A549 (cell line): ENCODE results near the gene KHDC4. TPM values are rescaled to one million over a fixed set of nuclear protein-coding genes. Genes with fewer than 3 reads are reported as not detected.

Experiments
- ATAC-seq, 2 experiments: fragments of 200-7000 bp in 1 of 2; fragments of >200 bp in 1 of 2; cut with Nextera tagmentation in 1 of 2; cut with Tn5 transposase in 1 of 2; 3 replicates each; pipeline versions ENCODE4 v1.8.0 to v1.9.1; 2018 to 2020; ENCODE audit warnings: mild to moderate bottlenecking in 1 of 2, moderate library complexity in 1 of 2
- CTCF ChIA-PET: fragments of 300-600 bp; sonication (Branson Sonifier 250); formaldehyde crosslinking; extraction: SDS; loops from one replicate; lab custom pipeline; 2021; ENCODE audit warnings: antibody characterized with exemption, inconsistent platforms; lab: Yijun Ruan, JAX
- POLR2A ChIA-PET: fragments of 350-600 bp; formaldehyde crosslinking; extraction: SDS; loops from one replicate; lab custom pipeline; 2021; ENCODE audit warnings: antibody characterized with exemption, inconsistent platforms; lab: Yijun Ruan, JAX
- DNase-seq, 2 experiments: peaks; one replicate each; pipeline versions ENCODE4 v3.0.0 to v3.0.0-alpha.2; 2011 to 2016; ENCODE audit warnings: low read depth in 1 of 2, low spot score in 1 of 2
- FAIRE-seq: peaks from 2 replicates; lab custom pipeline; 2011; peaks lifted over from hg19 to GRCh38; lab: Jason Lieb, UNC
- H3K27ac ChIP-seq, 2 experiments: fragments of >200 bp; sonication (Bioruptor Twin); formaldehyde crosslinking; 3 replicates each; pipeline ENCODE4 v1.5.1; 2016 to 2017
- H3K4me1 ChIP-seq: fragments of >200 bp; sonication (Bioruptor Twin); formaldehyde crosslinking; 3 replicates; pipeline ENCODE4 v1.6.1; 2016
- H3K4me2 ChIP-seq: fragments of >200 bp; sonication (Bioruptor Twin); formaldehyde crosslinking; 3 replicates; pipeline ENCODE4 v1.6.1; 2016
- H3K4me3 ChIP-seq: fragments of >200 bp; sonication (Bioruptor Twin); formaldehyde crosslinking; 3 replicates; pipeline ENCODE4 v1.5.1; 2016
- H3K9me3 ChIP-seq: fragments of >200 bp; sonication (Bioruptor Twin); formaldehyde crosslinking; 3 replicates; pipeline ENCODE4 v1.6.1; 2016
- ATOH8 ChIP-seq: fragments of 250-450 bp; sonication (Bioruptor Pico); IDR thresholded peaks from 2 replicates; pipeline ENCODE4 v1.5.0; 2020; ENCODE audit warnings: low read depth, mild to moderate bottlenecking, moderate library complexity
- CHD2 ChIP-seq: fragments of 150-350 bp; IDR thresholded peaks from 2 replicates; pipeline ENCODE4 v1.6.1; 2014; ENCODE audit warnings: low read length; ENCODE audit not compliant: partially characterized antibody
- EP300 ChIP-seq, 2 experiments: fragments of >200 bp; sonication (Bioruptor Twin); formaldehyde crosslinking; IDR thresholded peaks; 2 replicates in 1 of 2; 3 replicates in 1 of 2; pipeline ENCODE4 v1.6.1; 2016 to 2017
- FOXS1 ChIP-seq: fragments of 250-450 bp; sonication (Bioruptor Pico); IDR thresholded peaks from 2 replicates; pipeline ENCODE4 v1.5.0; 2020; ENCODE audit warnings: mild to moderate bottlenecking, moderate library complexity
- HDAC2 ChIP-seq: fragments of 200-600 bp; sonication (generic); IDR thresholded peaks from 2 replicates; pipeline ENCODE4 v1.6.1; 2016
- HMGXB4 ChIP-seq: fragments of 250-450 bp; sonication (Bioruptor Pico); IDR thresholded peaks from 2 replicates; pipeline ENCODE4 v1.5.0; 2021; ENCODE audit warnings: mild to moderate bottlenecking, moderate library complexity, borderline replicate concordance
- HOXB5 ChIP-seq: fragments of 250-450 bp; sonication (Bioruptor Pico); IDR thresholded peaks from 2 replicates; pipeline ENCODE4 v1.5.0; 2020; ENCODE audit warnings: mild to moderate bottlenecking, moderate library complexity
- JUNB ChIP-seq: fragments of >200 bp; sonication (Bioruptor Twin); formaldehyde crosslinking; IDR thresholded peaks from 2 replicates; pipeline ENCODE4 v1.6.1; 2016
- KDM1A ChIP-seq: fragments of 200-600 bp; sonication (generic); IDR thresholded peaks from 2 replicates; pipeline ENCODE4 v1.6.1; 2016; ENCODE audit warnings: low read depth, mild to moderate bottlenecking
- MAFK ChIP-seq: fragments of 450-650 bp; IDR thresholded peaks from 2 replicates; pipeline ENCODE4 v1.6.1; 2014; ENCODE audit not compliant: partially characterized antibody
- MAX ChIP-seq: IDR thresholded peaks from 2 replicates; pipeline ENCODE4 v1.6.1; 2012
- MYC ChIP-seq: IDR thresholded peaks from 2 replicates; pipeline ENCODE4 v1.6.1; 2012; ENCODE audit warnings: mild to moderate bottlenecking, inconsistent platforms, low read length, improper control_type of control experiment, borderline replicate concordance
- NR3C1 ChIP-seq: fragments of >200 bp; sonication (Bioruptor Twin); formaldehyde crosslinking; IDR thresholded peaks from 3 replicates; pipeline ENCODE4 v1.6.1; 2017
- POLR2A ChIP-seq: IDR thresholded peaks from 2 replicates; pipeline ENCODE4 v1.6.1; 2012; ENCODE audit warnings: mild to moderate bottlenecking, low read length
- POLR2AphosphoS2 ChIP-seq: conservative IDR thresholded peaks from 2 replicates; pipeline ENCODE4 v1.6.1; 2012; ENCODE audit warnings: low read length, improper control_type of control experiment, inconsistent platforms
- RCOR1 ChIP-seq: fragments of 150-350 bp; IDR thresholded peaks from 2 replicates; pipeline ENCODE4 v1.6.1; 2014; ENCODE audit warnings: antibody characterized with exemption, low read length, low read depth
- REST ChIP-seq: fragments of 200-600 bp; sonication (generic); IDR thresholded peaks from 2 replicates; pipeline ENCODE4 v1.6.1; 2016; ENCODE audit warnings: antibody characterized with exemption, mild to moderate bottlenecking, moderate library complexity
- RFX5 ChIP-seq: fragments of 450-650 bp; IDR thresholded peaks from 2 replicates; pipeline ENCODE4 v1.7.1; 2014; ENCODE audit warnings: antibody characterized with exemption, mild to moderate bottlenecking, moderate library complexity
- TP53 ChIP-seq: fragments of 250-450 bp; sonication (Bioruptor Pico); IDR thresholded peaks from 2 replicates; pipeline ENCODE4 v1.5.0; 2021; ENCODE audit warnings: mild to moderate bottlenecking, moderate library complexity
- ZFP36 ChIP-seq: fragments of 450-650 bp; IDR thresholded peaks from 2 replicates; pipeline ENCODE4 v1.6.1; 2014; ENCODE audit warnings: borderline replicate concordance; ENCODE audit not compliant: partially characterized antibody
- WGBS: methylation state at CpG from one replicate; pipeline ENCODE4 v1.1.6; 2017; ENCODE audit errors: missing lambda C conversion rate; 5-methylcytosine and 5-hydroxymethylcytosine counted together
- polyA plus RNA-seq, 4 experiments: library from polyadenylated mRNA; depleted of rRNA in 3 of 4; stranded (reverse); fragments of >200 nt; fragmentation: RNase III in 1 of 4; extraction: RNeasy Plus Mini Kit Qiagen cat#74134 plus additional on column Dnase treatment in 1 of 4; gene quantifications; 2 replicates in 3 of 4; 3 replicates in 1 of 4; pipeline ENCODE4 v1.2.3, GENCODE V29; 2011 to 2017

KHDC4 gene
- polyA plus RNA-seq, 2 of the 4 experiments (the other 2 are of a cell fraction), result 37.7 to 72.3 TPM

GRCh38 chr1:155890251-155890650 lies 44.0 kb downstream of the KHDC4 start:
- Histone ChIP-seq H3K27ac (peak overlapping the region in 1 of 2 experiments; percentile 40; a peak in 2 of 6 replicates), H3K9me3 (no peaks in the 10 kb centered on the region), H3K4me2 (peak overlapping the region; percentile 6; the same call in 1 of the 3 replicates), H3K4me3 (no peak overlapping the region), H3K4me1 (peaks cover 36% of the 10 kb centered on the region)
- ATAC-seq (no peak), FAIRE-seq (no peak), DNase-seq (no peak)
- ChIA-PET POLR2A (no interaction called here), CTCF (interaction anchor here (1.1 kb wide), 2 partner anchors 161 to 176 kb away, joined by 3 to 4 read pairs; no protein-coding TSS in a partner anchor)
- TF ChIP-seq HOXB5 (no peak), RFX5 (no peak), POLR2AphosphoS2 (no peak), POLR2A (no peak), ATOH8 (no peak), MAFK (no peak), MYC (no peak), TP53 (CRISPR knock-in tag) (no peak), HDAC2 (no peak), EP300 (IDR thresholded peaks at IDR 0.05) (no peak), ZFP36 (no peak), REST (no peak), MAX (no peak)
- 44% methylated on average over 3 of the region's 3 CpGs for WGBS

- DNase-seq (no peak), FAIRE-seq (peak; percentile 23), ATAC-seq (no peak)
- Histone ChIP-seq H3K4me3 (no peak overlapping the region), H3K4me2 (0 out of 3 replicates have a peak overlapping the region, but pooled peaks have one; percentile 6), H3K9me3 (no peaks in the 10 kb centered on the region), H3K4me1 (peaks cover 36% of the 10 kb centered on the region), H3K27ac (no peak overlapping the region)
- ChIA-PET CTCF (interaction anchor here (1.1 kb wide), 1 partner anchor 177 kb away, joined by 3 read pairs; no protein-coding TSS in a partner anchor), POLR2A (no interaction called here)
- TF ChIP-seq REST (no peak), RCOR1 (no peak), JUNB (no peak), CHD2 (no peak), MAFK (no peak), NR3C1 (no peak), KDM1A (no peak), HMGXB4 (CRISPR knock-in tag) (no peak), FOXS1 (CRISPR knock-in tag) (no peak), EP300 (IDR thresholded peaks at IDR 0.05) (no peak)
- 49% methylated on average over 2 of the region's 2 CpGs for WGBS
Observed at GRCh38 chr1:155889566-155889965, 44.6 kb downstream of the KHDC4 start.
